HG03196 (cell line): ENCODE data around the gene OSTC.

Experiments
- ATAC-seq: cut with Tn5 transposase; IDR thresholded peaks from one replicate; pipeline ENCODE4 v1.9.1; 2021; ENCODE audit not compliant: unreplicated experiment

OSTC gene

DNA sequence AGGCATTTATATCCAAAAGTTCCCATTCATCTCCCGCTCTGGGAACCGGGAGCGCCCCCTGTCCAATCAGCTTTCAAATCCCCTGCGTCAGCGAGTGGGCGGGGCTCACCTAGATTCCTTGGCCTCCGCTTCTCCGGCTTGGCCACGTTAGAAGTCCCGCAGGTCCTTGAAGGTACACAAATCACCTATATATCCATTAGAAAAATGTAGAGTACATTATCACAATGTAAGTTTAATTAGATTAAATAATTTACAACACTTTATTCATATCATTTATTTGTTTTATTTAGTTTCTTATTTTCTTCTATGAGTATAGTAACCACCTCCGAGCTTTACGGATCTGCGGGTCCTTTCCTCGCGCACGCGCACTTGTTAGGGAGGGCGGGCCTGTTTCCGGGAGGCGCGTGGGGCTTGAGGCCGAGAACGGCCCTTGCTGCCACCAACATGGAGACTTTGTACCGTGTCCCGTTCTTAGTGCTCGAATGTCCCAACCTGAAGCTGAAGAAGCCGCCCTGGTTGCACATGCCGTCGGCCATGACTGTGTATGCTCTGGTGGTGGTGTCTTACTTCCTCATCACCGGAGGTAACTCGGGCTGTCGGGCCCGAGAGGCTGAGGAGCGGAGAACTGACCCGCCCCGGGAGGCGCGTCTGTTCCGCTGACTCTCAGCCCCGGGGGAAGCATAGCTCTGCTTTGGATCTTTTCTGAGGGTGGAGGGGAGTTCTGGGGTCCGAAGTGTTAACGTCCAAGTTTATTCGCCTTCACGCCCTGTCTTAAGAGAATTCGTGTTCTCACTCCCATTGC lies at the start of gene OSTC:
Gene OSTC (plus strand): TSS at position 388 of the 802 bp plus-strand sequence. CDS start 57 bp downstream, at position 445.
- peak; percentile 92 for ATAC-seq

DNA sequence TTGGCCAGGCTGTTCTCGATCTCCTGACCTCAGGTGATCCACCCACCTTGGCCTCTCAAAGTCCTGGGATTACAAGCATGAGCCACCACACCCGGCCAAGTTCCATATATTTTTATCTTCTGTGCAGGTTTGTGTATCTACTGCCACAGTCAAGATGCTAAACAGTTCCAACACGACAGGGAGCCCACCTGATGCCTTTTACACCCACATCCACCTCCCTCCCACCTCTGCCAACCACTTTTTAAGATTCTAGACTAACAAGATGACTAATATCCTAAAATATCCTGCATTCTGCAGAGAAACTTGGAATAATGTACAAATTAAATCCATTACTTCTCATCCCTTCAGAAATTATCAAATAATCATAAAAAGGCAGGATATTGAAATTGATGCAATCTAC lies 49.3 kb upstream of the OSTC start:
- ATAC-seq: no peak

DNA sequence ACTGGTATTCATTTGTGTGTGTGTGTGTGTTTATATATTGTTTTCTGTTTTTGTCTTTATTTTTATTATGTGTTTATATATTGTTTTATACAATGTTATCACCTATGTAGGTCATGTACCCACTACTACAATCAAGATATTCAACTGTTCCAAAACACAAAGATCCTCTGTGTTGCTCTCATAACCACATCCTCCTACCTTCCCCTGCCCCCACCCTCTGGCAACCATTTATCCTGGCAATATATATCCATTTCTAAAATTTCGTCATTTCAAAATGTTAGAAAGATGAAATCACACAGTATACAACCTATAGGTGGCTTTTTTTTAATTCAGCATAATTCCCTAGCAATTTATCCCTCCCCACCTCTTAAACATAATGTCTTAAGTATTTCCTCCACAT lies 48.9 kb upstream of the OSTC start:
- ATAC-seq: no peak

DNA sequence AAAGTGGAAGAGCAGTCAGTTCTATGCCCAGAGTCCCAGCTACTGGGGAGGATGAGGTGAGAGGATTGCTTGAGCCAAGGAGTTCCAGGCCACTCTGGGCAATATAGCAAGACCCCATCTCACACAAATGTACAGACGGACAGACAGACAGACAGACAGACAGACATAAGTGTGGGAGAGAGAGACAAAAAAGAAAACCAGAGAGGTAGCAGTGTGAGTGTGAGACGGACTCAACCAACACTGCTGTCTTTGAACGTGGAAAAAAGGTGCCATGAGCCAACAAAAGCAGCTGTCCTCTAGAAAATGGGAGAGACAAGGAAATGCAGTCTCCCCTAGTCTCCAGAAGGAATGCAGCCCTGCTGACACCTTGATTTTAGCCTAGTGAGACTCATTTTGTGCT lies 48.2 kb upstream of the OSTC start:
- no peak for ATAC-seq

DNA sequence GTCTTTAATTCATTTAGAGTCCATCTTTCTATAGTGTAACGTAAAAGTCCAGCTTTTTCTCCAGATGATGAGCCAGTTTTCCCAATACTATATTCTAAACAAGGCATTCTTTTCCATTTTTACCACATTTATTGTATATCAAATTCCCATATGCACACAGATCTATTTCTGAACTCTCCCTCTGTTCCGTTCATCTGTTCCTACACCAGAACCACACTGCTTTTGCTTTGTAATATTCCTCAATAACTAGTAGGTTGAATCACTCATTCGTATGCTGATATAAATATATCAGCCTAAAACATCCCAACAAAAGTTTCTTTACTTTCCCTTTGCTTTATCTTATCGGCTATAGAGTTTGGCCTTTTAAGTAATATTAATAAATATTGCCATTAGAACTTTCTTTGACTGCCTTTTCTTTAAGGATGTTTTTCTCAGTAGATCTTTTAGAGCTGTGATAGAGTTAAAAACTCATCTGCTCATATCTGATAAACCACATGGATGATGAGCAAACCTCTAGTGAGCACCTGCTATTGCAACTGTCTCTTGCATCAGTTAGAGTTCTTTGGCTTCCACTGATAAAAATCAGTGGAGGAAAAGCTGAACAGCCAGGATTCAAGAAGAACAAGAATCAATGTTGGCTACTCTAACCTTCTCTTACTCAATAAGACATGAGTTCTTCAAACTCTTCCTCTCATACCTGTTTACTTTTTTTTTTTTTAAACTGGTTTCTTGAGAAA lies 43.2 kb upstream of the OSTC start:
- ATAC-seq: no peak

- ATAC-seq: no peak
Observed at GRCh38 chr4:108611365-108611764, 39.0 kb upstream of the OSTC start.

DNA sequence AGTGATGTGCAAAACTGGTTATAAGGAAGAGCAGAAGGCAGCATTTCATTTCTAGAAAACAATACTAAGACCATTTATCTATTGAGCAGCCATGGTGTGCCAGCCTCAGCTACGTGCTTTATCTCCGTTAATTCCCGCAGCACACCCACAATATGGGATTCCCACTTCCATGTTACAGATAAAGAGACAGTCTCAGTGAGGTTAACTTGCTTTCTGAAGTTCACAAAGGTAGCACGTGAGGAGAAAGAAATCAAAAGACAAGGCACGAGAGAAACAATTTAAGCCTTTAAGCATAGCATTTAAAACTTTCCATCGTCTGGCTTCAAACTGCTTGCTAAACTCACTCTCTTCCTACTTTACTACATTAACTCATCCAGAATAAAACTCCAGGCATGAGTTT lies 38.0 kb upstream of the OSTC start:
- ATAC-seq: no peak

DNA sequence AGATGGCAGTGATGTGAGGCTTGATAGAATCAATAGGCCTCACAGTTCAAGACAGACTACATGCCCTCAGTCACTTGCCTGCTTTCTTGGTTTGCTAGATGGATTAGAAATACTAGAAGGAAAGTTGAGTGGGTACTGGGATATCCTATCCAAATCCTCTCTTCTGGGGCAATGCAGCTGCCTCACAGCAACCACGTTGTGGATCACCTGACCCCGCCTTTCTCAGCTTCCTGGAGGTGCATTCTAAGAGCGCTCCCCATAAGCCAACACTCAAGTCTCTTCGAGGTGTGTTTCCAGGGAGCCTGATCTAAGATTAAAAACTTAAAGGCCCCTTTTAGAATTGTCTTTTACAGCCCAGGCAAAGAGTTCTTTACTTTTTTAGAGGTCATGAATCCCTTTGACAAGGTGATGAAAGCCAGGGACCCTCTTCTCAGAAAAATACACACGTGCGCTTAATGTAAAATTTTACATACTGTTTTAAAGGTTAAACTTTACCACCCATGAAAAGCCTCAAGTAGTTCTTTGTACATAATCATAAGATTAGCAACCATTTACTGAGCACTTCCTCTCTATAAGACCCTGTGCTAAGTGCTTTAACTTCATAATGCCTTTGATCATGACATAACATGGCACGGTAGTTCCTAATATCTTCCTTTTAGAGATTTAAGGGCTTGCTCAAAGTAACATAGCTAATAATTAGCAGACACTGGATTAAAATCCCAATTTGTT lies 30.9 kb upstream of the OSTC start:
- ATAC-seq: peak; percentile 5

DNA sequence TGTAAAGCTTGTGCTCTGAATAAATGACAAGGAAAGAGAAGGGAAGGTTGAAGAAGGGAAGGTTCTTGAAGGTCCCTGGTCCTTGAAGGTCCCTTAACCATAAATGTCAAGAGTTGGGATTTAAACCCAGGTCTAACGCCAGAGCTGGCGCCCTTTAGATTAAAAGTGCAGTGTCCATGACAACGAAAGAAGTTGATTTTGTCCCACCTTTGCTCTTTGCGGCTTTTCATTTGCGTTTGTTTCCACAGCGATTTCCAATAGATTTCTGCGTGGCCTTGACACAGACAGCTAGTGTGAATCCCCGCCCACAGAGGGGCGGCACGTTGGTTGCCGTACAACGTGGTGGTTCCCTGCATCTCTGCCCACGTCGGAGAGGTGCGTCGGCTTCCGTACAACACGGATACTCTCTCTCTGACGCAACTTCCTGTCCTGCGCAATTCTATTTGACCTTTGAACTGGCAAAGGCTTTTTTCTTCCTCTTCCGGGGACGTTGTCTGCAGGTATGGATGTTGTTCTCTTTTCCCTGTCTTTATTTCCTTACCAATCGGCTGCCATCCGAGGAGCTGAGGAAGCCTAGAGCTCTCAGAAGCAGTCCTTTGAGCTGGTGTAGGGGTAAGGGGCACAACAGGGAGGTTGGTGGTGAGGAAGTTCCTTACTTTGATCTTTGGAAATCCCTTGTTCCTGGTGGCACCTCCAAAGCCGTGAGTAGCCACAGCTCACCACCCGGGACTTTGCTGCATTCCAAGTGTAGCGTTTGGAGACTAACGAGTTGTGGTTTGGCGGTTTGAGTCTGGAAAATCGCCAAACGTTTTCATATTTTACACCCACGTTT lies 30.1 kb upstream of the OSTC start, which contains the start of gene RPL34:
Gene RPL34 (plus strand): TSS at position 476 of the 832 bp plus-strand sequence. CDS start 1,384 bp downstream, outside the sequence.
- peak; percentile 100 for ATAC-seq

DNA sequence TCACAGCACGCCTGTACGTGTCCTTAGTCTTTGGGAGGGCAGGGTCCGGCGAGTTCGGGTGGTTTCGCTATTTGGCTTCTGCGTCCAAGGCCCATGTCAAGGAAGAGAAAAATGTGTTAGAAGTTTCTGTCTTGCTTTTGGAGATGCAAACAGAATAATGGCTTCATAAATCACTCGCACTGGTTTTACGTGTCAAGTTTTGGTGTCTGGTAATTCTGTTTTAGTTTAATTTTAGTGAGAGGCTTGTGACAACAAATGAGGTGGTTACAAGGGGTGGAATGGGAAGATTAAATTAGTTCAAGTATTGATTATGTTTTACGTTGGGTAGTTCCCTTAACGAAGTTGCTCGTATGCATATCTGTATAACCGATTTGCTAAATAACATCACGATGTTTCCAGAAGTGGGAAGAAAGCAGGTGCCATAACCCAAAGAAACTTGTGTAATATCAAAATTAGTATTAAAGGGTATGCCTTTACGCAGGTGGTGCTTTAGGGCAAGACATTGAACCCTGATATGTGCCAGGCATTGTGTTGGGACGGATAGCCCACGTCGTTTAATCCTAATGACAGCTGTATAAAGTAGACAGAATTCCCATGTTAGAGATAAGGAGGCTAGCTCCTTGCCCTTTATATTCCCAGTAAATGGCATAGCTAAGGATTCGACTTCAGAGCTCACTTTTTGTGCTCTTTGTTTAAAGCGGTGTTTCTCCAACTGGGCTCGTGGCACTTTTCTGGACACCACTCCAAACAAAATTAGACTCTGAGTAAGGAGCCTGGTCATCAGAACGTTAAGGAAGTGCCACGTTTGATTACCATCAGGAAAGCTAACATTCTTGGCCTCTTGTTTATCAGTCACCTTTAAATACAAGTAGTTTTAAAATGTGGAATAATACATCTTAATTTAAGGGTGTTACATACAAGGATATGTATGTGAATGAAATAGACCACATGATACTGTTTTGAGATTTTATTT lies 29.2 kb upstream of the OSTC start:
- ATAC-seq: no peak

DNA sequence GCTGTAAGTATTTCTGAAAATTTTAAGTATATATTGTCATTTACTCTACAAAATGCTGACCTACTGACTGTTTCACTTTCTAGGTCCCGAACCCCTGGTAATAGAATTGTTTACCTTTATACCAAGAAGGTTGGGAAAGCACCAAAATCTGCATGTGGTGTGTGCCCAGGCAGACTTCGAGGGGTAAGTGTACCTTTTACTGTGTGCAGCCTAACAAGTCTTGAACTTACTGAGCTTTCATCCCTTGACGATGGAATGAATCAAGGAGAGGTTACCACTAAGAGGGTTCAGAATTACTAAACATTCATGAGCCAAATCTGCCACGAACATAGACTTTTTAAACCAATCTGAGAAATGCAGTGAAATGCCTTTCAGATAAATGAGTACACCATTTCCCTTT lies 28.4 kb upstream of the OSTC start:
- no peak for ATAC-seq

DNA sequence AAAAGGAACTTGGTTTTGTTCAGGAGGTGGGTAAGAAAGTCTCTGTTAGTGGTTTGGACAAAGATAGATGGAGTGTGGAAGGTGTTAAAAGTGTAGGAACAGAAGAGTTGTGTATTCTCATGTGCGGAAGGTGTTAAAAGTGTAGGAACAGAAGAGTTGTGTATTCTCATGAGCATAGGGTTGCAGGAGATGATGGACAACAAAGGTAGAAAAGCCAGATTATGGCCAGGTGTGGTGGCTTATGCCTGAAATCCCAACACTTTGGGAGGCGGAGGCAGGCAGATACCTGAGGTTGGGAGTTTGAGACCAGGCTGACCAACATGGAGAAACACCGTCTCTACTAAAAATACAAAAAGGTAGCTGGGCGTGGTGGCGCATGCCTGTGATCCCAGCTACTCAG lies 27.6 kb upstream of the OSTC start:
- ATAC-seq: no peak

DNA sequence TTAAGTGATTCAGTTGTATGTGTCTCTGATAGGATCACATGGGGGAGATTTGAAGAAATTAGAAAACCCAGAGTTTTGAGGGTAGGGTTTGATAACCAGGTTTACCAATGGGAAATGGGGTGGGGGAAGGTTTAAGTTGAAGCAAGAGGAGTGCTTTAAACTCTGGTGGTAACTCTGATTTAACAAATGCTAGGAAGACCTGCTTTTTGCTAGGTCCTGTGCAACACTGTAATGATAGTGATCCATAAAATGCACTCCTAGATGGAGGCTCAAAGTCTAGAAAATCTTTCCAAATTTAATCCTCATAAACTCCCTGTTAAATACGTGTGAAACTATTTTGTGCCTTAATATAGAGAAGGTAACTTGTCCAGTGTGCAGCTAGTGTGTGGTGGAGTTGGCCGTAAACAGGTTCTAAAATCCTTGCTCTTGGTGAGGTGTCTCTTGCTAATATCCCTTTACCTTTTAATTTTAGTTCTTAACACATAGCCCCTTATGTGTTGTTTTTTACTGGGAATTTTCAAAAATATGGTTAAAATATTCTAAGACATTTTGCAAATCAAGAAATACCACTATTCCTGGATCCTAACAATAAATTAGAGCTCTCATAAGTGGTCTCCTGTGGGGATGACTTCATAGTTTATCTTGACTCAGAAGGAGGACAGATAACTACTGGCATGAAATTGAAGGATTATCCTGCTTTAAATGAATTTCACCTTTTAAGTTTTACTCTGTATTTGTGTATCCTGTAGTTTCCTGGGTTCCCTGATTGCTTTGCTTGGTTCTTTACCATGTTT lies 25.9 kb upstream of the OSTC start:
- ATAC-seq: no peak

DNA sequence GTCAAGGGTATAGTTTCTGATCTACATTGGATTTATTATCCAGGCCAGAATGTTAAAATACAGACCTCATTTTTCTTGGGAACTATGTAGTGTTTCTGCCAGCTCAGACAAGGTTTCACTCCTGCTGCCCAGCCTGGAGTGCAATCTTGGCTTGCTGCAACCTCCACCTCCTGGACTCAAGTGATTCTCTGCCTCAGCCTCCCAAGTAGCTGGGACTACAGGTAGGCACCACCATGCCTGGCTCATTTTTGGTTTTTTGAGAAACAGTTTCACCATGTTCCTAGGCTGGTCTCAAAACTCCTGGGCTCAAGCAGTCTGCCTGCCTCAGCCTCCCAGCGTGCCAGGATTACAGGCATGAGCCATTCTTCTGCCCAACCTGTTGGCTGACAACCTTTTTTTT lies 24.3 kb upstream of the OSTC start:
- no peak for ATAC-seq

DNA sequence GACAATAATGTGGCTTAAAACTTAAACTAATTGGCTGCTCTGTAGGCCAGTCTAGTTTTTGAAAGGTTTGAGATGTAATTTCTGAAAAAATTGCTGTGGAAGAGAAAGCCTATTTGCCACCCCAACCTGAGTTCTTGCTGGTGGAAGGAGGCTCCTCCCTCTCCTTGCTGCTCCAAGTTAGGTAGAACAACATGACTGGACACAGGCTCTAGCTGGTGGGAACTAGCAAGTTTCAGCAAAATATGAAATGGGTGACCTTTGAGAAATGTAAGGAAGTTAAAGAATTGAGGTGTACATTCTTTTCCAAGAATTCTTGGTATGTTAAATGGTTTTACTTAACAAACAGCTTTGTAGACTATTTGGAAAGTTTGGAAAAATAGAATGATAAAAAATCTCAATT lies 22.0 kb upstream of the OSTC start:
- no peak for ATAC-seq

GRCh38 chr4:108635070-108635655 lies 15.2 kb upstream of the OSTC start:
- no peak for ATAC-seq

GRCh38 chr4:108636246-108636645 lies 14.2 kb upstream of the OSTC start:
- ATAC-seq: no peak

GRCh38 chr4:108637856-108638255 lies 12.5 kb upstream of the OSTC start:
- ATAC-seq: no peak
